SK-N-SH (cell line): ENCODE data around the gene TERF2IP. TPM values are rescaled to one million over a fixed set of nuclear protein-coding genes. Genes with fewer than 3 reads are reported as not detected.

Experiments
- CTCF ChIA-PET: fragments of 300-600, 350-600 bp; formaldehyde crosslinking; extraction: SDS; loops from one replicate; lab custom pipeline; 2021; lab: Yijun Ruan, JAX
- POLR2A ChIA-PET: fragments of 350-600 bp; sonication (Branson Sonifier 250); formaldehyde crosslinking; extraction: SDS; loops from one replicate; lab custom pipeline; 2020; ENCODE audit warnings: antibody characterized with exemption, inconsistent platforms; lab: Yijun Ruan, JAX
- DNase-seq: peaks from one replicate; pipeline ENCODE4 v3.0.0; 2012
- H2AFZ ChIP-seq: fragments of 200-600 bp; sonication (generic); 2 replicates; pipeline ENCODE4 v1.8.1; 2016; ENCODE audit warnings: antibody characterized with exemption, mild to moderate bottlenecking, low read depth
- H3F3A ChIP-seq: fragments of 200-600 bp; sonication (generic); replicated peaks from 2 replicates; pipeline ENCODE3; 2016; ENCODE audit warnings: antibody characterized with exemption, mild to moderate bottlenecking; ENCODE audit not compliant: insufficient read depth
- H3K27ac ChIP-seq, 2 experiments: fragments of 200-500 bp in 1 of 2; fragments of 200-600 bp in 1 of 2; sonication (Bioruptor generic) in 1 of 2; sonication (generic), shearing (Covaris generic) in 1 of 2; 2 replicates each; pipeline versions ENCODE4 v1.5.1 to v1.6.1; 2014 to 2016; ENCODE audit warnings: low read depth in 2 of 2, inconsistent platforms in 1 of 2, low read length in 1 of 2, mild to moderate bottlenecking in 1 of 2, mixed read lengths in 1 of 2
- H3K27me3 ChIP-seq: fragments of 200-600 bp; sonication (generic), shearing (Covaris generic); 2 replicates; pipeline ENCODE4 v1.6.1; 2016; ENCODE audit warnings: mixed run types; ENCODE audit not compliant: insufficient read depth
- H3K36me3 ChIP-seq, 2 experiments: fragments of 200-500 bp in 1 of 2; fragments of 200-600 bp in 1 of 2; sonication (Bioruptor generic) in 1 of 2; sonication (generic) in 1 of 2; replicated peaks in 1 of 2; 2 replicates each; pipeline versions ENCODE3 to v1.5.1; 2014 to 2016; ENCODE audit warnings: low read length in 1 of 2, mild to moderate bottlenecking in 1 of 2; ENCODE audit not compliant: insufficient read depth in 2 of 2, control insufficient read depth in 1 of 2
- H3K4me1 ChIP-seq, 2 experiments: fragments of 200-500 bp in 1 of 2; fragments of 200-600 bp in 1 of 2; sonication (Bioruptor generic) in 1 of 2; sonication (generic), shearing (Covaris generic) in 1 of 2; 2 replicates each; pipeline versions ENCODE4 v1.5.1 to v1.6.1; 2014 to 2016; ENCODE audit warnings: low read depth in 1 of 2, low read length in 1 of 2, mixed run types in 1 of 2; ENCODE audit not compliant: insufficient read depth in 2 of 2, control insufficient read depth in 1 of 2
- H3K4me2 ChIP-seq: fragments of 200-600 bp; sonication (generic), shearing (Covaris generic); 2 replicates; pipeline ENCODE4 v1.6.1; 2017; ENCODE audit warnings: mixed run types
- H3K4me3 ChIP-seq, 2 experiments: fragments of 200-500 bp in 1 of 2; fragments of 200-600 bp in 1 of 2; sonication (Bioruptor generic) in 1 of 2; sonication (generic), shearing (Covaris generic) in 1 of 2; 2 replicates each; pipeline versions ENCODE4 v1.5.1 to v1.8.1; 2014 to 2016; ENCODE audit warnings: low read depth in 2 of 2, inconsistent platforms in 1 of 2, low read length in 1 of 2, mild to moderate bottlenecking in 1 of 2, mixed read lengths in 1 of 2, moderate library complexity in 1 of 2
- H3K79me2 ChIP-seq: fragments of 200-600 bp; sonication (generic); 2 replicates; pipeline ENCODE4 v1.8.1; 2017; ENCODE audit warnings: mild to moderate bottlenecking; ENCODE audit not compliant: insufficient read depth
- H3K9ac ChIP-seq: fragments of 200-600 bp; sonication (generic); 2 replicates; pipeline ENCODE4 v1.6.1; 2017; ENCODE audit warnings: mixed run types
- H3K9me2 ChIP-seq: fragments of 200-600 bp; sonication (generic); 2 replicates; pipeline ENCODE4 v1.6.1; 2017; ENCODE audit warnings: mixed run types
- H3K9me3 ChIP-seq: fragments of 200-600 bp; sonication (generic); 2 replicates; pipeline ENCODE4 v1.6.1; 2017; ENCODE audit warnings: mixed run types, mild to moderate bottlenecking, moderate library complexity
- H4K20me1 ChIP-seq: fragments of 200-600 bp; sonication (generic); 2 replicates; pipeline ENCODE4 v1.6.1; 2017; ENCODE audit warnings: mild to moderate bottlenecking, mixed run types; ENCODE audit not compliant: insufficient read depth
- CHD2 ChIP-seq: fragments of 150-350 bp; IDR thresholded peaks from 2 replicates; pipeline ENCODE4 v1.6.1; 2018; ENCODE audit warnings: low read length; ENCODE audit not compliant: partially characterized antibody
- ELF1 ChIP-seq: IDR thresholded peaks from 2 replicates; pipeline ENCODE4 v1.4.0; 2012
- EP300 ChIP-seq, 2 experiments: IDR thresholded peaks; 2 replicates each; pipeline versions ENCODE4 v1.4.0 to v1.6.1; 2012; ENCODE audit warnings: borderline replicate concordance in 1 of 2, low read depth in 1 of 2, low read length in 1 of 2
- FOXJ3 ChIP-seq: sonication (generic); formaldehyde crosslinking; IDR thresholded peaks from 2 replicates; pipeline ENCODE4 v1.5.1; 2020; ENCODE audit warnings: mild to moderate bottlenecking, missing genetic modification reagents
- GATA2 ChIP-seq: sonication (generic); formaldehyde crosslinking; IDR thresholded peaks from 2 replicates; pipeline ENCODE4 v1.5.0; 2020; ENCODE audit warnings: mild to moderate bottlenecking, missing genetic modification reagents
- MXI1 ChIP-seq: IDR thresholded peaks from 2 replicates; pipeline ENCODE4 v1.6.1; 2012; ENCODE audit warnings: mild to moderate bottlenecking, low read depth, low read length, improper control_type of control experiment
- POLR2AphosphoS5 ChIP-seq: IDR thresholded peaks from 2 replicates; pipeline ENCODE4 v1.6.1; 2012; ENCODE audit warnings: low read depth, low read length
- RCOR1 ChIP-seq: fragments of 150-350 bp; IDR thresholded peaks from 2 replicates; pipeline ENCODE4 v1.6.1; 2017; ENCODE audit warnings: antibody characterized with exemption, low read length
- RXRA ChIP-seq: IDR thresholded peaks from 2 replicates; pipeline ENCODE4 v1.4.0; 2012; ENCODE audit warnings: low read depth, mild to moderate bottlenecking, borderline replicate concordance
- SIN3A ChIP-seq: IDR thresholded peaks from 2 replicates; pipeline ENCODE4 v1.6.1; 2012; ENCODE audit warnings: low read depth, mild to moderate bottlenecking, low read length, moderate library complexity, borderline replicate concordance
- YY1 ChIP-seq: IDR thresholded peaks from 2 replicates; pipeline ENCODE4 v1.4.0; 2012; ENCODE audit warnings: low read depth, mild to moderate bottlenecking
- WGBS: methylation state at CpG from one replicate; pipeline ENCODE4 v1.1.6; 2017; ENCODE audit warnings: low lambda C conversion rate; 5-methylcytosine and 5-hydroxymethylcytosine counted together
- polyA plus RNA-seq, 3 experiments: library from polyadenylated mRNA; depleted of rRNA; stranded (reverse); fragments of >200 nt; gene quantifications; 2 replicates each; pipeline ENCODE4 v1.2.3, GENCODE V29; 2012
- TF ChIP-seq, protein P1 (sequence below): IDR thresholded peaks from 2 replicates; pipeline ENCODE4 v1.4.0; 2012; ENCODE audit warnings: low read depth, borderline replicate concordance
- TF ChIP-seq, protein P2 (sequence below): IDR thresholded peaks from 2 replicates; pipeline ENCODE4 v1.4.0; 2012; ENCODE audit warnings: low read depth, borderline replicate concordance
- TF ChIP-seq, protein P3 (sequence below): fragments of 200-600 bp; sonication (generic); IDR thresholded peaks from 2 replicates; pipeline ENCODE4 v1.6.1; 2017; ENCODE audit warnings: antibody characterized with exemption, mild to moderate bottlenecking, moderate library complexity
- TF ChIP-seq, protein P4 (sequence below): fragments of 150-350 bp; IDR thresholded peaks from 2 replicates; pipeline ENCODE4 v1.6.1; 2017; ENCODE audit warnings: antibody characterized with exemption, low read length, low read depth, borderline replicate concordance

The TERF2IP gene
- polyA plus RNA-seq, 1 of the 3 experiments (the other 2 are of a cell fraction), result 32.0 TPM

- no peaks in the 10 kb centered on the region for H3K36me3 ChIP-seq
- WGBS, result 28% methylated on average over 2 of the region's 2 CpGs
- H3K4me3 ChIP-seq, result no peak overlapping the region
- H3K4me1 ChIP-seq, result no peaks in the 10 kb centered on the region
- H3K9me2 ChIP-seq, result no peaks in the 10 kb centered on the region
- H3K27ac ChIP-seq, result no peak overlapping the region
- no peaks in the 10 kb centered on the region for H3K79me2 ChIP-seq
- H3F3A ChIP-seq, result no peaks in the 10 kb centered on the region
- no peaks in the 10 kb centered on the region for H3K9me3 ChIP-seq
- no peak overlapping the region for H2AFZ ChIP-seq
- H3K4me2 ChIP-seq, result no peak overlapping the region
- no peaks in the 10 kb centered on the region for H4K20me1 ChIP-seq
- H3K27me3 ChIP-seq, result no peaks in the 10 kb centered on the region
- POLR2A ChIA-PET, result no interaction called here
- H3K9ac ChIP-seq, result no peak overlapping the region
- DNase-seq, result no peak
- CTCF ChIA-PET, result no interaction called here
- TF ChIP-seq RXRA (no peak), CHD2 (no peak), SIN3A (no peak), EP300 (IDR thresholded peaks at IDR 0.05; ENCODE audit: borderline replicate concordance in 1 of 2, low read depth in 1 of 2, low read length in 1 of 2) (no peak), RCOR1 (no peak), FOXJ3 (CRISPR knock-in tag) (no peak), GATA2 (CRISPR knock-in tag) (no peak), POLR2AphosphoS5 (no peak), MXI1 (no peak), ELF1 (no peak), YY1 (no peak)
- TF ChIP-seq, protein P1, sequence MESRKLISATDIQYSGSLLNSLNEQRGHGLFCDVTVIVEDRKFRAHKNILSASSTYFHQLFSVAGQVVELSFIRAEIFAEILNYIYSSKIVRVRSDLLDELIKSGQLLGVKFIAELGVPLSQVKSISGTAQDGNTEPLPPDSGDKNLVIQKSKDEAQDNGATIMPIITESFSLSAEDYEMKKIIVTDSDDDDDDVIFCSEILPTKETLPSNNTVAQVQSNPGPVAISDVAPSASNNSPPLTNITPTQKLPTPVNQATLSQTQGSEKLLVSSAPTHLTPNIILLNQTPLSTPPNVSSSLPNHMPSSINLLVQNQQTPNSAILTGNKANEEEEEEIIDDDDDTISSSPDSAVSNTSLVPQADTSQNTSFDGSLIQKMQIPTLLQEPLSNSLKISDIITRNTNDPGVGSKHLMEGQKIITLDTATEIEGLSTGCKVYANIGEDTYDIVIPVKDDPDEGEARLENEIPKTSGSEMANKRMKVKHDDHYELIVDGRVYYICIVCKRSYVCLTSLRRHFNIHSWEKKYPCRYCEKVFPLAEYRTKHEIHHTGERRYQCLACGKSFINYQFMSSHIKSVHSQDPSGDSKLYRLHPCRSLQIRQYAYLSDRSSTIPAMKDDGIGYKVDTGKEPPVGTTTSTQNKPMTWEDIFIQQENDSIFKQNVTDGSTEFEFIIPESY, result no peak
- TF ChIP-seq, protein P2, sequence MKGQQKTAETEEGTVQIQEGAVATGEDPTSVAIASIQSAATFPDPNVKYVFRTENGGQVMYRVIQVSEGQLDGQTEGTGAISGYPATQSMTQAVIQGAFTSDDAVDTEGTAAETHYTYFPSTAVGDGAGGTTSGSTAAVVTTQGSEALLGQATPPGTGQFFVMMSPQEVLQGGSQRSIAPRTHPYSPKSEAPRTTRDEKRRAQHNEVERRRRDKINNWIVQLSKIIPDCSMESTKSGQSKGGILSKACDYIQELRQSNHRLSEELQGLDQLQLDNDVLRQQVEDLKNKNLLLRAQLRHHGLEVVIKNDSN, result no peak
- TF ChIP-seq, protein P3, sequence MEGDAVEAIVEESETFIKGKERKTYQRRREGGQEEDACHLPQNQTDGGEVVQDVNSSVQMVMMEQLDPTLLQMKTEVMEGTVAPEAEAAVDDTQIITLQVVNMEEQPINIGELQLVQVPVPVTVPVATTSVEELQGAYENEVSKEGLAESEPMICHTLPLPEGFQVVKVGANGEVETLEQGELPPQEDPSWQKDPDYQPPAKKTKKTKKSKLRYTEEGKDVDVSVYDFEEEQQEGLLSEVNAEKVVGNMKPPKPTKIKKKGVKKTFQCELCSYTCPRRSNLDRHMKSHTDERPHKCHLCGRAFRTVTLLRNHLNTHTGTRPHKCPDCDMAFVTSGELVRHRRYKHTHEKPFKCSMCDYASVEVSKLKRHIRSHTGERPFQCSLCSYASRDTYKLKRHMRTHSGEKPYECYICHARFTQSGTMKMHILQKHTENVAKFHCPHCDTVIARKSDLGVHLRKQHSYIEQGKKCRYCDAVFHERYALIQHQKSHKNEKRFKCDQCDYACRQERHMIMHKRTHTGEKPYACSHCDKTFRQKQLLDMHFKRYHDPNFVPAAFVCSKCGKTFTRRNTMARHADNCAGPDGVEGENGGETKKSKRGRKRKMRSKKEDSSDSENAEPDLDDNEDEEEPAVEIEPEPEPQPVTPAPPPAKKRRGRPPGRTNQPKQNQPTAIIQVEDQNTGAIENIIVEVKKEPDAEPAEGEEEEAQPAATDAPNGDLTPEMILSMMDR, result no peak
- TF ChIP-seq, protein P4, sequence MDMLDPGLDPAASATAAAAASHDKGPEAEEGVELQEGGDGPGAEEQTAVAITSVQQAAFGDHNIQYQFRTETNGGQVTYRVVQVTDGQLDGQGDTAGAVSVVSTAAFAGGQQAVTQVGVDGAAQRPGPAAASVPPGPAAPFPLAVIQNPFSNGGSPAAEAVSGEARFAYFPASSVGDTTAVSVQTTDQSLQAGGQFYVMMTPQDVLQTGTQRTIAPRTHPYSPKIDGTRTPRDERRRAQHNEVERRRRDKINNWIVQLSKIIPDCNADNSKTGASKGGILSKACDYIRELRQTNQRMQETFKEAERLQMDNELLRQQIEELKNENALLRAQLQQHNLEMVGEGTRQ, result no peak
Measured at GRCh38 chr16:75702242-75702641, 54.7 kb downstream of the TERF2IP start.
